Measurements from ENCODE around the gene DACT2.
"Not testable (repeated sequence)": the region's sequence is repeated elsewhere in the genome, so short reads cannot be mapped to it uniquely, and the experiment has no call there.

Gene DACT2

GRCh38 chr6:168303982-168304751, 15.4 kb downstream of the DACT2 start:
- no peak for DNase-seq (ENCODE audit: low read depth)

- no peak for DNase-seq (ENCODE audit: low read depth)
Observed at GRCh38 chr6:168302534-168302933, 17.0 kb downstream of the DACT2 start.

GRCh38 chr6:168301648-168302398, 17.8 kb downstream of the DACT2 start:
- no peak for DNase-seq (ENCODE audit: low read depth)

- DNase-seq (ENCODE audit: low read depth), result no peak
Observed at GRCh38 chr6:168300975-168301647, 18.5 kb downstream of the DACT2 start.

- no peak for DNase-seq (ENCODE audit: low read depth)
Observed at GRCh38 chr6:168299541-168300511, 19.8 kb downstream of the DACT2 start.

- no peak for DNase-seq (ENCODE audit: low read depth)
Observed at GRCh38 chr6:168297643-168298042, 21.9 kb downstream of the DACT2 start.

GRCh38 chr6:168294901-168295300, 24.7 kb downstream of the DACT2 start:
- no peak for DNase-seq (ENCODE audit: low read depth)

- DNase-seq (ENCODE audit: low read depth), result no peak
Observed at GRCh38 chr6:168293636-168294530, 25.7 kb downstream of the DACT2 start.

- DNase-seq (ENCODE audit: low read depth), result no peak
Observed at GRCh38 chr6:168292826-168293225, 26.8 kb downstream of the DACT2 start.

GRCh38 chr6:168291450-168291849, 28.1 kb downstream of the DACT2 start:
- no peak for DNase-seq (ENCODE audit: low read depth)

GRCh38 chr6:168290095-168290494, 29.5 kb downstream of the DACT2 start:
- DNase-seq (ENCODE audit: low read depth), result no peak

- no peak for DNase-seq (ENCODE audit: low read depth)
Observed at GRCh38 chr6:168289571-168289962, 30.0 kb downstream of the DACT2 start.

- no peak for DNase-seq (ENCODE audit: low read depth)
Observed at GRCh38 chr6:168288781-168289570, 30.6 kb downstream of the DACT2 start.

GRCh38 chr6:168287460-168287859, 32.1 kb downstream of the DACT2 start:
- DNase-seq (ENCODE audit: low read depth), result not testable (repeated sequence)

GRCh38 chr6:168286771-168287446, 32.7 kb downstream of the DACT2 start:
- not testable (repeated sequence) for DNase-seq (ENCODE audit: low read depth)

- DNase-seq (ENCODE audit: low read depth), result no peak
Observed at GRCh38 chr6:168286116-168286515, 33.5 kb downstream of the DACT2 start.

- DNase-seq (ENCODE audit: low read depth), result no peak
Observed at GRCh38 chr6:168285456-168285855, 34.1 kb downstream of the DACT2 start.

- no peak for DNase-seq (ENCODE audit: low read depth)
Observed at GRCh38 chr6:168284187-168284586, 35.4 kb downstream of the DACT2 start.

GRCh38 chr6:168283686-168284025, 35.9 kb downstream of the DACT2 start:
- DNase-seq (ENCODE audit: low read depth), result no peak
